ENCODE measurements around the gene PTGDR2.

- TF ChIP-seq CTCF (IDR thresholded peaks at IDR 0.05) (no peak), POLR2A (IDR thresholded peaks at IDR 0.05) (no peak)
Measured at GRCh38 chr11:60821827-60822599, 33.7 kb downstream of the PTGDR2 start.

All from thyroid gland (tissue), 4 donors.